ENCODE data around the gene TFE3.

- no peak for TF ChIP-seq FOXM1 (IDR thresholded peaks at IDR 0.05; ENCODE audit: borderline replicate concordance)
- TF ChIP-seq FOXK2 (IDR thresholded peaks at IDR 0.05), result no peak
- no peak for TF ChIP-seq NFRKB (IDR thresholded peaks at IDR 0.05)
- TF ChIP-seq ARNT (IDR thresholded peaks at IDR 0.05), result no peak
- no peak for TF ChIP-seq ZNF384 (IDR thresholded peaks at IDR 0.05)
- TF ChIP-seq SP1 (IDR thresholded peaks at IDR 0.05), result no peak
- no peak for TF ChIP-seq SUZ12 (IDR thresholded peaks at IDR 0.05)
- no peak for TF ChIP-seq L3MBTL2 (conservative IDR thresholded peaks at IDR 0.05)
- TF ChIP-seq BHLHE40 (IDR thresholded peaks at IDR 0.05; ENCODE audit: borderline replicate concordance), result no peak
- TF ChIP-seq TARDBP (IDR thresholded peaks at IDR 0.05), result no peak
- TF ChIP-seq LEF1 (IDR thresholded peaks at IDR 0.05; ENCODE audit: borderline replicate concordance), result no peak
- TF ChIP-seq ELF4 (IDR thresholded peaks at IDR 0.05), result no peak
- TF ChIP-seq HDGF (IDR thresholded peaks at IDR 0.05; ENCODE audit: borderline replicate concordance), result no peak
- TF ChIP-seq CTBP1 (IDR thresholded peaks at IDR 0.05; ENCODE audit: borderline replicate concordance), result no peak
These were observed 25.9 kb upstream of the TFE3 start for GRCh38 chrX:49069038-49069437.

All from HEK293T (cell line).